GM12878 (cell line): ENCODE data around the gene MSGN1. TPM values are rescaled to one million over a fixed set of nuclear protein-coding genes. Genes with fewer than 3 reads are reported as not detected.

ENCODE experiments used
- BHLHE40 ChIP-seq, 2 experiments: fragments of 450-650 bp in 1 of 2; IDR thresholded peaks; 2 replicates each; pipeline ENCODE4 v1.6.1; 2011 to 2017; ENCODE audit warnings: low read depth in 2 of 2, borderline replicate concordance in 1 of 2, improper control_type of control experiment in 1 of 2, low read length in 1 of 2, mild to moderate bottlenecking in 1 of 2
- CHD2 ChIP-seq: IDR thresholded peaks from 2 replicates; pipeline ENCODE4 v1.6.1; 2011; ENCODE audit warnings: low read depth, low read length, improper control_type of control experiment, borderline replicate concordance
- CREM ChIP-seq: IDR thresholded peaks from 2 replicates; pipeline ENCODE4 v1.6.1; 2014; ENCODE audit warnings: antibody characterized with exemption, low read depth
- EGR1 ChIP-seq, 2 experiments: IDR thresholded peaks; 1 replicate in 1 of 2; 2 replicates in 1 of 2; pipeline ENCODE4 v1.6.1; 2011 to 2012; ENCODE audit warnings: low read depth in 2 of 2, low read length in 2 of 2, borderline replicate concordance in 1 of 2, mild to moderate bottlenecking in 1 of 2, moderate library complexity in 1 of 2
- GABPA ChIP-seq: IDR thresholded peaks from 2 replicates; pipeline ENCODE4 v1.6.1; 2014; ENCODE audit warnings: antibody characterized with exemption, low read depth, mild to moderate bottlenecking, inconsistent platforms
- HDGF ChIP-seq: fragments of 450-650 bp; IDR thresholded peaks from 2 replicates; pipeline ENCODE4 v1.6.1; 2016; ENCODE audit warnings: antibody characterized with exemption
- IRF5 ChIP-seq: fragments of 450-650 bp; IDR thresholded peaks from 2 replicates; pipeline ENCODE4 v1.6.1; 2017; ENCODE audit warnings: borderline replicate concordance
- KDM1A ChIP-seq: fragments of 200-600 bp; sonication (generic); IDR thresholded peaks from 2 replicates; pipeline ENCODE4 v1.6.1; 2016; ENCODE audit warnings: borderline replicate concordance
- KLF5 ChIP-seq: fragments of 450-650 bp; IDR thresholded peaks from 2 replicates; pipeline ENCODE4 v1.6.1; 2014; ENCODE audit warnings: mild to moderate bottlenecking; ENCODE audit not compliant: partially characterized antibody
- POU2F2 ChIP-seq: IDR thresholded peaks from 3 replicates; pipeline ENCODE4 v1.6.1; 2011; ENCODE audit warnings: low read depth, mild to moderate bottlenecking, low read length, borderline replicate concordance
- TBL1XR1 ChIP-seq: IDR thresholded peaks from 2 replicates; pipeline ENCODE4 v1.6.1; 2012; ENCODE audit warnings: low read depth, low read length, improper control_type of control experiment
- TCF12 ChIP-seq: IDR thresholded peaks from 2 replicates; pipeline ENCODE4 v1.6.1; 2011; ENCODE audit warnings: low read depth, mild to moderate bottlenecking, low read length
- YY1 ChIP-seq: IDR thresholded peaks from 2 replicates; pipeline ENCODE4 v1.6.1; 2011; ENCODE audit warnings: low read depth, mild to moderate bottlenecking, low read length
- polyA plus RNA-seq, 11 experiments: library from polyadenylated mRNA; depleted of rRNA in 4 of 11; unstranded in 6 of 11; stranded (reverse) in 5 of 11; fragments of >200 nt; fragmentation: Nextera tagmentation in 4 of 11; fragmentation: Illumina TruSeq in 1 of 11; extraction: Ambion mirVana in 4 of 11; extraction: Trizol in 1 of 11; gene quantifications; 1 replicate in 1 of 11; 2 replicates in 10 of 11; pipeline versions ENCODE4 v1.2.1 to v1.2.3, GENCODE V29; 2011 to 2016; ENCODE audit warnings: inconsistent platforms in 2 of 11, missing spikeins in 2 of 11, low read depth in 1 of 11
- total RNA-seq, 4 experiments: library from RNA; depleted of rRNA in 3 of 4; stranded (reverse); fragments of >200 nt in 3 of 4; fragmentation: Illumina TruSeq in 1 of 4; extraction: Trizol in 1 of 4; gene quantifications; 2 replicates each; pipeline versions ENCODE4 v1.2.1 to v1.2.3, GENCODE V29; 2013 to 2021
- TF ChIP-seq, protein P1 (sequence below): IDR thresholded peaks from 2 replicates; pipeline ENCODE4 v1.6.1; 2012; ENCODE audit warnings: low read length, inconsistent platforms
- TF ChIP-seq, protein P2 (sequence below): fragments of 450-650 bp; IDR thresholded peaks from 2 replicates; pipeline ENCODE4 v1.6.1; 2018; ENCODE audit warnings: borderline replicate concordance, mild to moderate bottlenecking; ENCODE audit not compliant: partially characterized antibody

Gene MSGN1
- total and polyA plus RNA-seq, 10 of the 15 experiments (the other 5 are each of a cell fraction or from before 2014, with no cell fraction given): 0.27 TPM; not detected in 9

- TF ChIP-seq TCF12: peak; percentile 99
- no peak for TF ChIP-seq KDM1A
- TF ChIP-seq CHD2: 0 out of 2 replicates have a peak, but pooled peaks have one; percentile 40
- TF ChIP-seq IRF5: no peak
- TF ChIP-seq YY1: peak; percentile 87
- TF ChIP-seq EGR1 (IDR thresholded peaks at IDR 0.05; ENCODE audit: borderline replicate concordance in 1 of 2, low read depth in 2 of 2, low read length in 2 of 2): no peak
- peak; percentile 62; the same call in 1 of the 2 replicates for TF ChIP-seq TBL1XR1
- TF ChIP-seq GABPA: 0 out of 2 replicates have a peak, but pooled peaks have one; percentile 40
- TF ChIP-seq HDGF: no peak
- TF ChIP-seq BHLHE40 (IDR thresholded peaks at IDR 0.05; ENCODE audit: borderline replicate concordance in 1 of 2, low read depth in 2 of 2, low read length in 1 of 2): peak; percentile 61 to 72
- TF ChIP-seq CREM: peak; percentile 88
- TF ChIP-seq, protein P1, sequence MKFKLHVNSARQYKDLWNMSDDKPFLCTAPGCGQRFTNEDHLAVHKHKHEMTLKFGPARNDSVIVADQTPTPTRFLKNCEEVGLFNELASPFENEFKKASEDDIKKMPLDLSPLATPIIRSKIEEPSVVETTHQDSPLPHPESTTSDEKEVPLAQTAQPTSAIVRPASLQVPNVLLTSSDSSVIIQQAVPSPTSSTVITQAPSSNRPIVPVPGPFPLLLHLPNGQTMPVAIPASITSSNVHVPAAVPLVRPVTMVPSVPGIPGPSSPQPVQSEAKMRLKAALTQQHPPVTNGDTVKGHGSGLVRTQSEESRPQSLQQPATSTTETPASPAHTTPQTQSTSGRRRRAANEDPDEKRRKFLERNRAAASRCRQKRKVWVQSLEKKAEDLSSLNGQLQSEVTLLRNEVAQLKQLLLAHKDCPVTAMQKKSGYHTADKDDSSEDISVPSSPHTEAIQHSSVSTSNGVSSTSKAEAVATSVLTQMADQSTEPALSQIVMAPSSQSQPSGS: peak; percentile 58
- TF ChIP-seq, protein P2, sequence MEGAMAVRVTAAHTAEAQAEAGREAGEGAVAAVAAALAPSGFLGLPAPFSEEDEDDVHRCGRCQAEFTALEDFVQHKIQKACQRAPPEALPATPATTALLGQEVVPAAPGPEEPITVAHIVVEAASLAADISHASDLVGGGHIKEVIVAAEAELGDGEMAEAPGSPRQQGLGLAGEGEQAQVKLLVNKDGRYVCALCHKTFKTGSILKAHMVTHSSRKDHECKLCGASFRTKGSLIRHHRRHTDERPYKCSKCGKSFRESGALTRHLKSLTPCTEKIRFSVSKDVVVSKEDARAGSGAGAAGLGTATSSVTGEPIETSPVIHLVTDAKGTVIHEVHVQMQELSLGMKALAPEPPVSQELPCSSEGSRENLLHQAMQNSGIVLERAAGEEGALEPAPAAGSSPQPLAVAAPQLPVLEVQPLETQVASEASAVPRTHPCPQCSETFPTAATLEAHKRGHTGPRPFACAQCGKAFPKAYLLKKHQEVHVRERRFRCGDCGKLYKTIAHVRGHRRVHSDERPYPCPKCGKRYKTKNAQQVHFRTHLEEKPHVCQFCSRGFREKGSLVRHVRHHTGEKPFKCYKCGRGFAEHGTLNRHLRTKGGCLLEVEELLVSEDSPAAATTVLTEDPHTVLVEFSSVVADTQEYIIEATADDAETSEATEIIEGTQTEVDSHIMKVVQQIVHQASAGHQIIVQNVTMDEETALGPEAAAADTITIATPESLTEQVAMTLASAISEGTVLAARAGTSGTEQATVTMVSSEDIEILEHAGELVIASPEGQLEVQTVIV: no peak
- no peak for TF ChIP-seq KLF5
- peak; percentile 54; the same call in 1 of the 3 replicates for TF ChIP-seq POU2F2
Measured at GRCh38 chr2:17813742-17814473, 2.4 kb upstream of the MSGN1 start (continued).
